SK-N-SH treated with all-trans-retinoic acid at 6 μM for 48 hours (cell line): ENCODE data around the gene VAT1.

Experiments used
- ATAC-seq: fragments of 200-7000 bp; cut with Tn5 transposase; 3 replicates; pipeline ENCODE4 v1.9.1; 2020; ENCODE audit warnings: mild to moderate bottlenecking, moderate library complexity
- ARNTL ChIP-seq: fragments of 450-650 bp; formaldehyde crosslinking; IDR thresholded peaks from 2 replicates; pipeline ENCODE4 v1.5.0; 2020; ENCODE audit warnings: low read depth, mild to moderate bottlenecking, moderate library complexity, borderline replicate concordance
- BACH2 ChIP-seq: fragments of 250-450 bp; sonication (Bioruptor Pico); IDR thresholded peaks from 2 replicates; pipeline ENCODE4 v1.9.0; 2021; ENCODE audit warnings: mild to moderate bottlenecking, borderline replicate concordance
- CSDC2 ChIP-seq: fragments of 250-450 bp; sonication (Bioruptor Pico); IDR thresholded peaks from 2 replicates; pipeline ENCODE4 v1.5.0; 2020; ENCODE audit warnings: mild to moderate bottlenecking, moderate library complexity
- ESRRG ChIP-seq: fragments of 250-450 bp; sonication (Bioruptor Pico); IDR thresholded peaks from 2 replicates; pipeline ENCODE4 v1.6.1; 2021; ENCODE audit warnings: mild to moderate bottlenecking
- GLIS3 ChIP-seq: fragments of 250-450 bp; sonication (Bioruptor Pico); IDR thresholded peaks from 2 replicates; pipeline ENCODE4 v1.5.0; 2020; ENCODE audit warnings: mild to moderate bottlenecking, moderate library complexity
- ISL1 ChIP-seq: fragments of 250-450 bp; sonication (Bioruptor Pico); IDR thresholded peaks from 2 replicates; pipeline ENCODE4 v2.1.2; 2022; ENCODE audit warnings: mild to moderate bottlenecking, moderate library complexity
- OSR1 ChIP-seq: fragments of 250-450 bp; sonication (Bioruptor Pico); IDR thresholded peaks from 2 replicates; pipeline ENCODE4 v1.8.0; 2022; ENCODE audit warnings: moderate library complexity, mild to moderate bottlenecking, inconsistent platforms
- RARB ChIP-seq: fragments of 250-450 bp; sonication (Bioruptor Pico); IDR thresholded peaks from 2 replicates; pipeline ENCODE4 v1.8.0; 2021; ENCODE audit warnings: mild to moderate bottlenecking, moderate library complexity
- SNAI2 ChIP-seq: fragments of 250-450 bp; sonication (Bioruptor Pico); IDR thresholded peaks from 2 replicates; pipeline ENCODE4 v1.5.0; 2020; ENCODE audit warnings: mild to moderate bottlenecking, moderate library complexity
- ZFP3 ChIP-seq: fragments of 250-450 bp; sonication (Bioruptor Pico); IDR thresholded peaks from 2 replicates; pipeline ENCODE4 v1.5.0; 2020; ENCODE audit warnings: mild to moderate bottlenecking, moderate library complexity
- ZFP30 ChIP-seq: fragments of 450-650 bp; formaldehyde crosslinking; IDR thresholded peaks from 2 replicates; pipeline ENCODE4 v1.5.0; 2022; ENCODE audit warnings: mild to moderate bottlenecking, moderate library complexity
- ZNF565 ChIP-seq: fragments of 450-650 bp; formaldehyde crosslinking; conservative IDR thresholded peaks from 2 replicates; pipeline ENCODE4 v1.5.0; 2020; ENCODE audit warnings: low read depth, mild to moderate bottlenecking, moderate library complexity
- ZNF70 ChIP-seq: fragments of 450-650 bp; formaldehyde crosslinking; IDR thresholded peaks from 2 replicates; pipeline ENCODE4 v1.5.0; 2020; ENCODE audit warnings: mild to moderate bottlenecking, moderate library complexity
- TF ChIP-seq, protein P1 (sequence below): fragments of 250-450 bp; sonication (Bioruptor Pico); IDR thresholded peaks from 2 replicates; pipeline ENCODE4 v1.8.0; 2021; ENCODE audit warnings: low read depth, mild to moderate bottlenecking, moderate library complexity, borderline replicate concordance
- TF ChIP-seq, protein P2 (sequence below): fragments of 250-450 bp; sonication (Bioruptor Pico); IDR thresholded peaks from 2 replicates; pipeline ENCODE4 v1.5.0; 2020; ENCODE audit warnings: mild to moderate bottlenecking, moderate library complexity
- TF ChIP-seq, protein P3 (sequence below): fragments of 250-450 bp; sonication (Bioruptor Pico); IDR thresholded peaks from 2 replicates; pipeline ENCODE4 v1.8.0; 2020; ENCODE audit warnings: mild to moderate bottlenecking, moderate library complexity, borderline replicate concordance
- TF ChIP-seq, protein P4 (sequence below): fragments of 250-450 bp; sonication (Bioruptor Pico); IDR thresholded peaks from 2 replicates; pipeline ENCODE4 v1.5.1; 2020; ENCODE audit warnings: low read depth, mild to moderate bottlenecking, moderate library complexity

The VAT1 gene

DNA sequence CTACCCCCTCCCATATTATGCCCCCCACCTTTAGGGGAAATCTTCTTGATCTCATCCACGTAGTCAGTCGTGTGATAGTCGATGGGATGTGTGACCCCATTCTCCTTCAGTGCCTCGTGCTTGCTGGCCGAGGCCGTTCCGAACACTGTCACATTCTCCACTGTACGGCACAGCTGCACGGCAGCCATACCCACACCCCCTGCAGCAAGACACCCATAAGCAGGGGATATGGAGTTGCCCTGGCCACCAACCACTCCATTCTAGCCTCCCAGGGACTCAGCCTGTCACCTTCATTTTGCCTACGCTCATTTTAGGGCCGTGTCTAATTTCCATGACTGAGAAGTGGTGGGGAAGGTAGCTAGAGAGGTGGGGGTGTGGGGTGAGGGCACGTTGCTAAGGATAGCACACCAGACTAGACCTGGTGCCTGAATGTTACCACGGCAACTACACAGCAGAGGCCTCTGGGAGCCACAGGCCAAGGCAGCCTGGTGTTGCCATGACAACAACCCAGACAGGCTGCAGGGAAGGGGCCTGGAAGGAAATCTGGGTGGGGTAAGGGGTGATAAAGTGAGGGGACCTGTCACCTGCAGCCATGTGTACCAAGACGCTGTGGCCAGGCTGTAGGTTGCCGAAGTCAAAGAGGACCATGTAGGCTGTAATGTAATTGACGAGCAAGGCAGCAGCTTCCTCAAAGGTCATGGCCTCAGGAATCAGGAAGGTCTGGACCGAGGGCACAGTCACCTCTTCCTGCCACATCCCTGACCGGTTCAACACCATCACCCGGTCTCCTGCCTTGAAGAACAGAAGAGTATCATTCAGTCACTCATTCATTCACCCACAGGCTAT lies 4.0 kb downstream of the VAT1 start (continued):
- TF ChIP-seq, protein P1, sequence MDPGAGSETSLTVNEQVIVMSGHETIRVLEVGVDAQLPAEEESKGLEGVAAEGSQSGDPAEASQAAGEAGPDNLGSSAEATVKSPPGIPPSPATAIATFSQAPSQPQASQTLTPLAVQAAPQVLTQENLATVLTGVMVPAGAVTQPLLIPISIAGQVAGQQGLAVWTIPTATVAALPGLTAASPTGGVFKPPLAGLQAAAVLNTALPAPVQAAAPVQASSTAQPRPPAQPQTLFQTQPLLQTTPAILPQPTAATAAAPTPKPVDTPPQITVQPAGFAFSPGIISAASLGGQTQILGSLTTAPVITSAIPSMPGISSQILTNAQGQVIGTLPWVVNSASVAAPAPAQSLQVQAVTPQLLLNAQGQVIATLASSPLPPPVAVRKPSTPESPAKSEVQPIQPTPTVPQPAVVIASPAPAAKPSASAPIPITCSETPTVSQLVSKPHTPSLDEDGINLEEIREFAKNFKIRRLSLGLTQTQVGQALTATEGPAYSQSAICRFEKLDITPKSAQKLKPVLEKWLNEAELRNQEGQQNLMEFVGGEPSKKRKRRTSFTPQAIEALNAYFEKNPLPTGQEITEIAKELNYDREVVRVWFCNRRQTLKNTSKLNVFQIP (CRISPR knock-in tag) = no peak
- no peak for TF ChIP-seq RARB
- TF ChIP-seq, all 23 proteins: peak for 0

DNA sequence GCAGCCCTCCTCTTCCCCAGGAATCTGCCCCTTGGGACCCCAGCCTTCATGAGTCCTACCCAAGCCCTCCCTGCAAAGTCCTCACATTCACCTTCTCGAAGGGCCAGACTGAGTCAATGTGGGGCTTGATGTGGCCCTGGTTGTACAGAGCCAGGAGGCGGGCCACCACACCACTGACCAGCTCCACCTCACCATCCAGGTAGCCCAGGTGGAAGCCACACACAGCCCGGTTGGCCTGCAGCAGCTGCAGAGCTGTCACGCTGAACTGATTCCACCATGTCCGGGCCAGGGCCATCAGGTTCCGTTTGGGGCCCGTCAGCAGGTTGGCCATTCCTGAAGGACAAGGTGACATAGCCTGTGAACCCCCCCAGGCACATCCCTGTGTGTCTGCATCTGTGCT lies 6.0 kb downstream of the VAT1 start:
- ATAC-seq = no peak
- no peak for TF ChIP-seq ZFP3
- no peak for TF ChIP-seq ZFP30 (CRISPR knock-in tag)
- no peak for TF ChIP-seq ESRRG (CRISPR knock-in tag)
- TF ChIP-seq ARNTL = no peak

DNA sequence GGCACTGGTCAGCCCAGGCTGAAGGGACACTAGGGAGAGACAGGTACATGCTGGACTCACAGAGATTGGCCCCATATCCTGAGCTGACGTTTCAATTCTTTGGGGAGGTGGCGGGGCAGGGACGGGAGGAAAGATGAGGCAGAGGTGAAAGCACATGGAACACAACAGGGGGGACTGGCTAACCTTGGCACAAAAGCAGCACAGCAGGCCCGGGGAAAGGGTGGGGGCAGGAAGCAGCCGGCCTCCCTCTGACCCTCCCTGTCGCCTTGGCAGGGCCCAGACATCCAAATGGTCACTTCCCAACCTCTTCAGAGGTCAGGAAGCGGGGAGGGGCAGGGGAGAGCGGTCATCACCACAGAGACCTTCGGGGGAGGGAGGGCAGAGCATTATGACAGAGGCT lies 6.6 kb downstream of the VAT1 start:
- no peak for ATAC-seq
- TF ChIP-seq, protein P2, sequence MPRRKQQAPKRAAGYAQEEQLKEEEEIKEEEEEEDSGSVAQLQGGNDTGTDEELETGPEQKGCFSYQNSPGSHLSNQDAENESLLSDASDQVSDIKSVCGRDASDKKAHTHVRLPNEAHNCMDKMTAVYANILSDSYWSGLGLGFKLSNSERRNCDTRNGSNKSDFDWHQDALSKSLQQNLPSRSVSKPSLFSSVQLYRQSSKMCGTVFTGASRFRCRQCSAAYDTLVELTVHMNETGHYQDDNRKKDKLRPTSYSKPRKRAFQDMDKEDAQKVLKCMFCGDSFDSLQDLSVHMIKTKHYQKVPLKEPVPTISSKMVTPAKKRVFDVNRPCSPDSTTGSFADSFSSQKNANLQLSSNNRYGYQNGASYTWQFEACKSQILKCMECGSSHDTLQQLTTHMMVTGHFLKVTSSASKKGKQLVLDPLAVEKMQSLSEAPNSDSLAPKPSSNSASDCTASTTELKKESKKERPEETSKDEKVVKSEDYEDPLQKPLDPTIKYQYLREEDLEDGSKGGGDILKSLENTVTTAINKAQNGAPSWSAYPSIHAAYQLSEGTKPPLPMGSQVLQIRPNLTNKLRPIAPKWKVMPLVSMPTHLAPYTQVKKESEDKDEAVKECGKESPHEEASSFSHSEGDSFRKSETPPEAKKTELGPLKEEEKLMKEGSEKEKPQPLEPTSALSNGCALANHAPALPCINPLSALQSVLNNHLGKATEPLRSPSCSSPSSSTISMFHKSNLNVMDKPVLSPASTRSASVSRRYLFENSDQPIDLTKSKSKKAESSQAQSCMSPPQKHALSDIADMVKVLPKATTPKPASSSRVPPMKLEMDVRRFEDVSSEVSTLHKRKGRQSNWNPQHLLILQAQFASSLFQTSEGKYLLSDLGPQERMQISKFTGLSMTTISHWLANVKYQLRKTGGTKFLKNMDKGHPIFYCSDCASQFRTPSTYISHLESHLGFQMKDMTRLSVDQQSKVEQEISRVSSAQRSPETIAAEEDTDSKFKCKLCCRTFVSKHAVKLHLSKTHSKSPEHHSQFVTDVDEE (CRISPR knock-in tag) = no peak
- TF ChIP-seq, protein P3, sequence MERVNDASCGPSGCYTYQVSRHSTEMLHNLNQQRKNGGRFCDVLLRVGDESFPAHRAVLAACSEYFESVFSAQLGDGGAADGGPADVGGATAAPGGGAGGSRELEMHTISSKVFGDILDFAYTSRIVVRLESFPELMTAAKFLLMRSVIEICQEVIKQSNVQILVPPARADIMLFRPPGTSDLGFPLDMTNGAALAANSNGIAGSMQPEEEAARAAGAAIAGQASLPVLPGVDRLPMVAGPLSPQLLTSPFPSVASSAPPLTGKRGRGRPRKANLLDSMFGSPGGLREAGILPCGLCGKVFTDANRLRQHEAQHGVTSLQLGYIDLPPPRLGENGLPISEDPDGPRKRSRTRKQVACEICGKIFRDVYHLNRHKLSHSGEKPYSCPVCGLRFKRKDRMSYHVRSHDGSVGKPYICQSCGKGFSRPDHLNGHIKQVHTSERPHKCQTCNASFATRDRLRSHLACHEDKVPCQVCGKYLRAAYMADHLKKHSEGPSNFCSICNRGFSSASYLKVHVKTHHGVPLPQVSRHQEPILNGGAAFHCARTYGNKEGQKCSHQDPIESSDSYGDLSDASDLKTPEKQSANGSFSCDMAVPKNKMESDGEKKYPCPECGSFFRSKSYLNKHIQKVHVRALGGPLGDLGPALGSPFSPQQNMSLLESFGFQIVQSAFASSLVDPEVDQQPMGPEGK (CRISPR knock-in tag) = no peak
- TF ChIP-seq SNAI2 (CRISPR knock-in tag) (no peak), GLIS3 (CRISPR knock-in tag) (no peak), OSR1 (no peak), CSDC2 (no peak), ISL1 (no peak), RARB (no peak), BACH2 (no peak), ARNTL (no peak), ZNF565 (CRISPR knock-in tag) (no peak), ZNF70 (CRISPR knock-in tag) (no peak), ZFP3 (no peak)
- TF ChIP-seq, protein P4, sequence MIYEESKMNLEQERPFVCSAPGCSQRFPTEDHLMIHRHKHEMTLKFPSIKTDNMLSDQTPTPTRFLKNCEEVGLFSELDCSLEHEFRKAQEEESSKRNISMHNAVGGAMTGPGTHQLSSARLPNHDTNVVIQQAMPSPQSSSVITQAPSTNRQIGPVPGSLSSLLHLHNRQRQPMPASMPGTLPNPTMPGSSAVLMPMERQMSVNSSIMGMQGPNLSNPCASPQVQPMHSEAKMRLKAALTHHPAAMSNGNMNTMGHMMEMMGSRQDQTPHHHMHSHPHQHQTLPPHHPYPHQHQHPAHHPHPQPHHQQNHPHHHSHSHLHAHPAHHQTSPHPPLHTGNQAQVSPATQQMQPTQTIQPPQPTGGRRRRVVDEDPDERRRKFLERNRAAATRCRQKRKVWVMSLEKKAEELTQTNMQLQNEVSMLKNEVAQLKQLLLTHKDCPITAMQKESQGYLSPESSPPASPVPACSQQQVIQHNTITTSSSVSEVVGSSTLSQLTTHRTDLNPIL (CRISPR knock-in tag) = no peak

DNA sequence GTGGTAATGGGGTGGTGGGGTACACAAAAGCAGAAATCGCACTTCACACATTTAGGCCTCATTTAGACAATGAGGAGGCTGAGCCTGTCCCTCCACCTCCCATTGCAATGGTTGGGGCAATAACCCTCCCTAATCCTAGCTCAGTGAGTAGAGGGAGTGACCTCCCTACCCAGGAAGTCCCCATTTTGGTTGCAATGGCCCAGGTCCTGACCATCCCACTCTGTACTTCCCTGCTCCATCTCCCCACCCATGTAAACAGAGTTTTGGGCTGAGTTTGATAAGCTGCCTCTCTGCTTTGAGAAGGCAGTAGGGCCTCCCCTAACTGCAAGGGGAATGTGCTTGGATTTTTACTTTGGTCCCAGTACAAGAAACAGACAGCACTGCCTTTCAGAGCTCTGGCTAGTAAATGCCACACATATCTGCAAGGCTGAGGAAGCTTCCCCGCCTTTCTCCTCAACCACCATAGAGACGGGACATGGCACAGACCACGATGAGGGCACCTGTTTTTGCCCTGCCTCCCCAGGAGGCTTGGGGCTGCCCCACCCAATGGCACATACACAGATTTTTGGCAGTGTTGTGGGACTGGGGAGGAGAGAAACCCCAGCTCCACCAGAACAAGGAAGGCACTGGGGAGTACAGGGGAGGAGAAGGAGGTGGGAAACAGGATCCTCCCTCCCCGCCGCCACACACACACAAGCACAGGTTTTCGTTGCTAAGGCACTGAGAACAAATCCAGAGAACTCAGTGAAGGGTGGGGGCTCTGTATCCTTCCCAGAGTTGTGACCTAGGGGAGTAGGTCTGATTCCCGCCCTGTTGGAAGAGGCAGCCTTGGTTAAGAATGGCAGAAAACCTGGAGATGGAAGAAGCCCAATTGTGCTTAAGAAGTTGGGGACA lies 7.3 kb downstream of the VAT1 start:
- ATAC-seq = no peak
- TF ChIP-seq GLIS3 (CRISPR knock-in tag) (no peak), ESRRG (CRISPR knock-in tag) (no peak)
- TF ChIP-seq, protein P3 (CRISPR knock-in tag) = no peak
- TF ChIP-seq, protein P2 (CRISPR knock-in tag) = no peak
